ENCODE data around the gene KREMEN1. TPM values are rescaled to one million over a fixed set of nuclear protein-coding genes. Genes with fewer than 3 reads are reported as not detected.

KREMEN1 gene
- total RNA-seq, 2 donors from 2014 or later, result 8.4 to 13.9 TPM

- Histone ChIP-seq H3K4me1 (ENCODE audit: control insufficient read depth in 1 of 2, low read depth in 2 of 2) (peaks cover 15 to 28% of the 10 kb centered on the region in 2 donors), H3K4me3 (no peak overlapping the region), H3K36me3 (no peaks in the 10 kb centered on the region), H3K9me3 (no peaks in the 10 kb centered on the region), H3K27me3 (replicated peaks; ENCODE audit: insufficient read depth) (no peaks in the 10 kb centered on the region), H3K27ac (no peak overlapping the region)
- ATAC-seq (ENCODE audit: insufficient number of reproducible peaks, low FRiP score, low read depth), result no peak
- TF ChIP-seq CTCF (IDR thresholded peaks at IDR 0.05), result no peak
- DNase-seq (ENCODE audit: low spot score), result no peak
Measured at GRCh38 chr22:29070490-29070889, 2.3 kb upstream of the KREMEN1 start.

GRCh38 chr22:29071261-29072045 is 1.4 kb upstream of the KREMEN1 start:
- no peak for DNase-seq (ENCODE audit: low spot score)
- Histone ChIP-seq H3K9me3 (no peaks in the 10 kb centered on the region), H3K4me3 (peak overlapping the region; percentile 81), H3K36me3 (no peaks in the 10 kb centered on the region), H3K27ac (no peak overlapping the region), H3K27me3 (replicated peaks; ENCODE audit: insufficient read depth) (no peaks in the 10 kb centered on the region), H3K4me1 (ENCODE audit: control insufficient read depth in 1 of 2, low read depth in 2 of 2) (peaks cover 15 to 28% of the 10 kb centered on the region in 2 donors)
- no peak for ATAC-seq (ENCODE audit: insufficient number of reproducible peaks, low FRiP score, low read depth)
- TF ChIP-seq CTCF (IDR thresholded peaks at IDR 0.05), result peak; percentile 11

DNA sequence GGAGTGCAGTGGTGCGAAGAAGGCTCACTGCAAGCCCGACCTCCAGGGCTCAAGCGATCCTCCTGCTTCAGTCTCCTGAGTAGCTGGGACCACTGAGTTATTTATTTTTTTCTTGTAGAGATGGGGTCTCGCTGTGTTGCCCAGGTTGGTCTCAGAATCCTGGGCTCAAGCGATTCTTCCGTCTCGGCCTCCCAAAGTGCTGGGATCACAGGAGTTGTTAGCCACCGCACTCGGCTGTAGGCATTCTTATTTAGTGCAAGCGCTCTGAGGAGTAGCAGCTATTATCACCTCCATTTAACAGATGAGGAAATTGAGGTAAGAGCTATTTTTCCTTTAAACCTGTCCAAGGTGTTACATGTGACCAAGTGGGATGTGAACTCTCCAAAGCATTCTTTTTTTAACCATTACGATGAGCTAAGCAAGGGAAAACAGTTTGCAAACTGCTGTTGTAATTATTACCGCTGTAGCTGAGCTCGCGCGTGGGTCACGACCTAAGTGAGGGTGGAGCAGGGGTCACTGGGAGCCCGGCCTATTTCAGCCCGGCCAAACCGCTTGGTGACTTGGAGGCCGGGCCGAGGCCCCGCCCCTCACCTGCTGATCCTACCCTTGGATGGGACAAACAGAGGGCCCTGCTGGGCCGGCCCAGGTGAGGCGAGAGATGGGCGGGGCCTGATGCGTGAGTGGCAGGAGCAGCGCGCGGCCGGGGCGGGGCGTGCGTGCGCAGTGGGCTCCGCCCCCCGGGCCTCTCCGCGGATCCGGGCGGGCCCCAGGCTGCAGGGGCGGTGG is 449 bp upstream of the KREMEN1 start:
- Histone ChIP-seq H3K27ac (no peak overlapping the region), H3K4me1 (ENCODE audit: control insufficient read depth in 1 of 2, low read depth in 2 of 2) (peaks cover 15 to 28% of the 10 kb centered on the region in 2 donors), H3K9me3 (no peaks in the 10 kb centered on the region), H3K4me3 (peak overlapping the region; percentile 81), H3K36me3 (no peaks in the 10 kb centered on the region), H3K27me3 (replicated peaks; ENCODE audit: insufficient read depth) (no peaks in the 10 kb centered on the region)
- DNase-seq (ENCODE audit: low spot score) (peak; percentile 35), ATAC-seq (ENCODE audit: insufficient number of reproducible peaks, low FRiP score, low read depth) (no peak)
- no peak for TF ChIP-seq CTCF (IDR thresholded peaks at IDR 0.05)

DNA sequence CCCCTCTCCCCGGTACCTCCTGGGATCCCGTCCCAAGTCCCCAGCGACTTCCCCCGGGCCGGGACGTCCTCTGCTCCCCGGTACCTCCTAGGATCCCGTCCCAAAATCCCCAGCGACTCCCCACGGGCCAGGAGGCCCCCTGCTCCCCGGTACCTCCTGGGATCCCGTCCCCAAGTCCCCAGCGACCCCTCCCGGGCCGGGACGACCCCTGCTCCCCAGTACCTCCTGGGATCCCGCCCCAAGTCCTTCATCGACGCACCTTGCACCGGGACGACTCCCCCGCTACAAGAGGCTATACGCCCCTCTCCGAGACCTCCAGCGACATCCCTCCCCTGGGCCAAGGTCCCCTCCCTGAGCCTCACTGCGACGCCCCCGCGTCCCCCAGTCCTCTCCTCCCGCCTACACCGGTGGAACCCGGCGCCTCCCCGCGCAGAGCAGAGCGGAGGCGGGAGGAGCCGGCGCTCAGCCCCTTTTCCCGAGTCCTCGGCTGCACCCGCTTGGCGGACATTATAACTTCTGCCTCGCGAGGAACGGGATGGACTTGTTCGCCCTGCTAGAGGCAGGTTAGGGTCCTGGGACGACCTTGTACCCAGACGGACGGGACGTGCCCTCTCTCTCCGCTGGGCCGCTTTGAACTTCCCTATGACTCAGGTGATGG is 912 bp downstream of the KREMEN1 start:
- Histone ChIP-seq H3K4me3 (peak overlapping the region; percentile 82), H3K27me3 (replicated peaks; ENCODE audit: insufficient read depth) (no peaks in the 10 kb centered on the region), H3K9me3 (no peaks in the 10 kb centered on the region), H3K36me3 (no peaks in the 10 kb centered on the region), H3K4me1 (ENCODE audit: control insufficient read depth in 1 of 2, low read depth in 2 of 2) (peaks cover 15 to 28% of the 10 kb centered on the region in 2 donors), H3K27ac (no peak overlapping the region)
- DNase-seq (ENCODE audit: low spot score) (no peak), ATAC-seq (ENCODE audit: insufficient number of reproducible peaks, low FRiP score, low read depth) (no peak)
- TF ChIP-seq CTCF (IDR thresholded peaks at IDR 0.05), result no peak

- Histone ChIP-seq H3K27me3 (replicated peaks; ENCODE audit: insufficient read depth) (no peaks in the 10 kb centered on the region), H3K4me3 (peak overlapping the region; percentile 82), H3K27ac (no peak overlapping the region), H3K4me1 (ENCODE audit: control insufficient read depth in 1 of 2, low read depth in 2 of 2) (peaks cover 15 to 28% of the 10 kb centered on the region in 2 donors), H3K36me3 (no peaks in the 10 kb centered on the region), H3K9me3 (no peaks in the 10 kb centered on the region)
- TF ChIP-seq CTCF (IDR thresholded peaks at IDR 0.05), result no peak
- no peak for ATAC-seq (ENCODE audit: insufficient number of reproducible peaks, low FRiP score, low read depth)
- no peak for DNase-seq (ENCODE audit: low spot score)
Measured at GRCh38 chr22:29074276-29074772, 1.5 kb downstream of the KREMEN1 start.
